TTC549 (cell line): ENCODE data around the gene CHRM4.

ENCODE experiments used
- FAIRE-seq: peaks from 2 replicates; lab custom pipeline; 2012; peaks lifted over from hg19 to GRCh38; lab: Jason Lieb, UNC

CHRM4 gene

GRCh38 chr11:46402957-46403902, 11.7 kb upstream of the CHRM4 start:
- no peak for FAIRE-seq

GRCh38 chr11:46397526-46397925, 6.0 kb upstream of the CHRM4 start:
- no peak for FAIRE-seq

- no peak for FAIRE-seq
Observed at GRCh38 chr11:46393759-46394158, 2.2 kb upstream of the CHRM4 start.

GRCh38 chr11:46393231-46393616, 1.6 kb upstream of the CHRM4 start:
- FAIRE-seq, result no peak

GRCh38 chr11:46392421-46393230, 1.1 kb upstream of the CHRM4 start:
- FAIRE-seq, result no peak

GRCh38 chr11:46391186-46391577, 394 bp downstream of the CHRM4 start:
- no peak for FAIRE-seq

- no peak for FAIRE-seq
Observed at GRCh38 chr11:46390331-46391171, 1.0 kb downstream of the CHRM4 start.

GRCh38 chr11:46389450-46390330, 1.9 kb downstream of the CHRM4 start:
- no peak for FAIRE-seq

- FAIRE-seq, result no peak
Observed at GRCh38 chr11:46388619-46389449, 2.7 kb downstream of the CHRM4 start.

- no peak for FAIRE-seq
Observed at GRCh38 chr11:46387919-46388618, 3.5 kb downstream of the CHRM4 start.

- FAIRE-seq, result no peak
Observed at GRCh38 chr11:46387456-46387855, 4.1 kb downstream of the CHRM4 start.

GRCh38 chr11:46386674-46387073, 4.9 kb downstream of the CHRM4 start:
- no peak for FAIRE-seq

- FAIRE-seq, result no peak
Observed at GRCh38 chr11:46386005-46386578, 5.5 kb downstream of the CHRM4 start.

GRCh38 chr11:46385169-46386004, 6.2 kb downstream of the CHRM4 start:
- no peak for FAIRE-seq

GRCh38 chr11:46383974-46384701, 7.4 kb downstream of the CHRM4 start:
- FAIRE-seq, result no peak

- no peak for FAIRE-seq
Observed at GRCh38 chr11:46383404-46383758, 8.2 kb downstream of the CHRM4 start.

- FAIRE-seq, result no peak
Observed at GRCh38 chr11:46382646-46383403, 8.8 kb downstream of the CHRM4 start.
